ENCODE measurements around the gene DNAJC1. TPM values are rescaled to one million over a fixed set of nuclear protein-coding genes. Genes with fewer than 3 reads are reported as not detected.

The DNAJC1 gene
- total RNA-seq, 3 donors from 2014 or later (not counting 1 experiment from before 2014, with no cell fraction given), result 38.4 to 63.7 (median 50.6) TPM

DNA sequence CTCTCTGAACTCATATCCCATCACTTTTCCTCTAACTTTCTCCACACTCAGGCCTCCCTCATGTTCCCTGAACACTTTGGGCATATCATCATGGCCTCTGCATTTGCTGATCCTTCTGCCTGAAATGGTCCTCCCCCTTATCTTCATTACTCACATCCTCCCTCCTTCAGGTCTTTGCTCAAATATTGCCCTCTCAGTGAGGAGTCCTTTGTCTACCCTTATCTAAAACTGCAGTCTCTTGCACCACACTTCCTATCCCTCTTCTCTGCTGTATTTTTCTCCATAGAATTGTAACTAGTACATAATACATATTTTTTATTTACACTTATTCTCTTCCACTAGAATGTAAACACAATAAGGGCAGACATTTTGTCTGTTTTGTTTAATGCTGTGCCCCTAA, 41.7 kb downstream of the DNAJC1 start:
- intact Hi-C loops (cut with micrococcal nuclease), result no loop called here
- TF ChIP-seq, protein P1, sequence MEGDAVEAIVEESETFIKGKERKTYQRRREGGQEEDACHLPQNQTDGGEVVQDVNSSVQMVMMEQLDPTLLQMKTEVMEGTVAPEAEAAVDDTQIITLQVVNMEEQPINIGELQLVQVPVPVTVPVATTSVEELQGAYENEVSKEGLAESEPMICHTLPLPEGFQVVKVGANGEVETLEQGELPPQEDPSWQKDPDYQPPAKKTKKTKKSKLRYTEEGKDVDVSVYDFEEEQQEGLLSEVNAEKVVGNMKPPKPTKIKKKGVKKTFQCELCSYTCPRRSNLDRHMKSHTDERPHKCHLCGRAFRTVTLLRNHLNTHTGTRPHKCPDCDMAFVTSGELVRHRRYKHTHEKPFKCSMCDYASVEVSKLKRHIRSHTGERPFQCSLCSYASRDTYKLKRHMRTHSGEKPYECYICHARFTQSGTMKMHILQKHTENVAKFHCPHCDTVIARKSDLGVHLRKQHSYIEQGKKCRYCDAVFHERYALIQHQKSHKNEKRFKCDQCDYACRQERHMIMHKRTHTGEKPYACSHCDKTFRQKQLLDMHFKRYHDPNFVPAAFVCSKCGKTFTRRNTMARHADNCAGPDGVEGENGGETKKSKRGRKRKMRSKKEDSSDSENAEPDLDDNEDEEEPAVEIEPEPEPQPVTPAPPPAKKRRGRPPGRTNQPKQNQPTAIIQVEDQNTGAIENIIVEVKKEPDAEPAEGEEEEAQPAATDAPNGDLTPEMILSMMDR (IDR thresholded peaks at IDR 0.05), result no peak
- Mint-ChIP-seq H3K9me3 (peaks cover 0 to 4% of the 10 kb centered on the region in 2 donors), H3K4me1 (peaks cover 22 to 45% of the 10 kb centered on the region in 2 donors), H3K36me3 (no peaks in the 10 kb centered on the region), H3K4me3 (no peak overlapping the region), H3K27me3 (ENCODE audit: low read depth in 2 of 2) (no peaks in the 10 kb centered on the region), H3K27ac (peak overlapping the region in 1 of 2 donors; percentile 14)
- H3K27ac ChIP-seq (ENCODE audit: low read length), result no peak overlapping the region
- H3K4me3 ChIP-seq (ENCODE audit: low read length), result no peak overlapping the region
- no peaks in the 10 kb centered on the region for H3K4me1 ChIP-seq (ENCODE audit: control insufficient read depth, insufficient read depth, low read length)
- H3K9me3 ChIP-seq (ENCODE audit: control insufficient read depth, insufficient read depth, low read length), result no peaks in the 10 kb centered on the region
- H3K36me3 ChIP-seq (ENCODE audit: control insufficient read depth, insufficient read depth, low read length), result no peaks in the 10 kb centered on the region
- DNase-seq (no peak), ATAC-seq (no peak)
- no peaks in the 10 kb centered on the region for H3K27me3 ChIP-seq (ENCODE audit: control insufficient read depth, insufficient read depth, low read length)

GRCh38 chr10:21959998-21960397, 43.5 kb downstream of the DNAJC1 start:
- Histone ChIP-seq H3K9me3 (ENCODE audit: control insufficient read depth, insufficient read depth, low read length) (no peaks in the 10 kb centered on the region), H3K4me3 (ENCODE audit: low read length) (no peak overlapping the region), H3K36me3 (ENCODE audit: control insufficient read depth, insufficient read depth, low read length) (no peaks in the 10 kb centered on the region), H3K4me1 (ENCODE audit: control insufficient read depth, insufficient read depth, low read length) (no peaks in the 10 kb centered on the region), H3K27ac (ENCODE audit: low read length) (no peak overlapping the region), H3K27me3 (ENCODE audit: control insufficient read depth, insufficient read depth, low read length) (no peaks in the 10 kb centered on the region)
- peaks cover 0 to 3% of the 10 kb centered on the region in 2 donors for H3K9me3 Mint-ChIP-seq
- no peaks in the 10 kb centered on the region for H3K36me3 Mint-ChIP-seq
- H3K27me3 Mint-ChIP-seq (ENCODE audit: low read depth in 2 of 2), result no peaks in the 10 kb centered on the region
- TF ChIP-seq, protein P1 (IDR thresholded peaks at IDR 0.05), result no peak
- H3K4me3 Mint-ChIP-seq, result no peak overlapping the region
- no peak overlapping the region for H3K27ac Mint-ChIP-seq
- no peak for ATAC-seq
- intact Hi-C loops (cut with micrococcal nuclease), result no loop called here
- 100% methylated on average over 2 of the region's 2 CpGs for WGBS (ENCODE audit: insufficient coverage)
- no peak for DNase-seq
- H3K4me1 Mint-ChIP-seq, result peaks cover 22 to 37% of the 10 kb centered on the region in 2 donors

- H3K9me3 Mint-ChIP-seq, result no peaks in the 10 kb centered on the region
- H3K4me1 Mint-ChIP-seq, result peaks cover 12 to 15% of the 10 kb centered on the region in 2 donors
- H3K36me3 ChIP-seq (ENCODE audit: control insufficient read depth, insufficient read depth, low read length), result no peaks in the 10 kb centered on the region
- no peak overlapping the region for H3K27ac ChIP-seq (ENCODE audit: low read length)
- no peak for DNase-seq
- H3K27me3 Mint-ChIP-seq (ENCODE audit: low read depth in 2 of 2), result no peaks in the 10 kb centered on the region
- no peak for ATAC-seq
- WGBS (ENCODE audit: insufficient coverage), result 43% methylated on average over 1 of the region's 1 CpG
- no peak overlapping the region for H3K27ac Mint-ChIP-seq
- H3K9me3 ChIP-seq (ENCODE audit: control insufficient read depth, insufficient read depth, low read length), result no peaks in the 10 kb centered on the region
- no peaks in the 10 kb centered on the region for H3K4me1 ChIP-seq (ENCODE audit: control insufficient read depth, insufficient read depth, low read length)
- intact Hi-C loops (cut with micrococcal nuclease), result loop anchor here (5.0 kb wide), 1 partner anchor 457 kb away; no protein-coding TSS in a partner anchor
- H3K27me3 ChIP-seq (ENCODE audit: control insufficient read depth, insufficient read depth, low read length), result no peaks in the 10 kb centered on the region
- H3K4me3 ChIP-seq (ENCODE audit: low read length), result no peak overlapping the region
- TF ChIP-seq, protein P1 (IDR thresholded peaks at IDR 0.05), result no peak
- H3K4me3 Mint-ChIP-seq, result no peak overlapping the region
- H3K36me3 Mint-ChIP-seq, result no peaks in the 10 kb centered on the region
Measured at GRCh38 chr10:21954690-21955089, 48.8 kb downstream of the DNAJC1 start.

GRCh38 chr10:21954132-21954531, 49.4 kb downstream of the DNAJC1 start:
- DNase-seq, result no peak
- Histone ChIP-seq H3K9me3 (ENCODE audit: control insufficient read depth, insufficient read depth, low read length) (no peaks in the 10 kb centered on the region), H3K27me3 (ENCODE audit: control insufficient read depth, insufficient read depth, low read length) (no peaks in the 10 kb centered on the region), H3K27ac (ENCODE audit: low read length) (no peak overlapping the region), H3K4me1 (ENCODE audit: control insufficient read depth, insufficient read depth, low read length) (no peaks in the 10 kb centered on the region), H3K4me3 (ENCODE audit: low read length) (no peak overlapping the region), H3K36me3 (ENCODE audit: control insufficient read depth, insufficient read depth, low read length) (no peaks in the 10 kb centered on the region)
- Mint-ChIP-seq H3K4me1 (peaks cover 11 to 13% of the 10 kb centered on the region in 2 donors), H3K36me3 (no peaks in the 10 kb centered on the region), H3K27me3 (ENCODE audit: low read depth in 2 of 2) (no peaks in the 10 kb centered on the region), H3K4me3 (no peak overlapping the region), H3K27ac (no peak overlapping the region), H3K9me3 (no peaks in the 10 kb centered on the region)
- WGBS (ENCODE audit: insufficient coverage), result 43% methylated on average over 1 of the region's 5 CpGs
- TF ChIP-seq, protein P1 (IDR thresholded peaks at IDR 0.05), result no peak
- intact Hi-C loops (cut with micrococcal nuclease), result loop anchor here (5.0 kb wide), 1 partner anchor 457 kb away; no protein-coding TSS in a partner anchor
- no peak for ATAC-seq

All from natural killer cell (primary cell).